Lung microvascular endothelial cell (primary cell): ENCODE measurements around the gene CAPN3. TPM values are rescaled to one million over a fixed set of nuclear protein-coding genes. Genes with fewer than 3 reads are reported as not detected.

Source experiments
- DNase-seq, 2 donors: peaks; one replicate each; pipeline versions ENCODE4 v3.0.0 to v3.0.0-alpha.2; 2010; ENCODE audit warnings: low read depth in 2 of 2
- total RNA-seq: library from RNA; depleted of rRNA; stranded (reverse); fragments of >200 nt; gene quantifications from 2 replicates; pipeline ENCODE4 v1.2.1, GENCODE V29; 2014

The CAPN3 gene
- total RNA-seq, 1 donor from 2014 or later: 0.60 TPM

DNA sequence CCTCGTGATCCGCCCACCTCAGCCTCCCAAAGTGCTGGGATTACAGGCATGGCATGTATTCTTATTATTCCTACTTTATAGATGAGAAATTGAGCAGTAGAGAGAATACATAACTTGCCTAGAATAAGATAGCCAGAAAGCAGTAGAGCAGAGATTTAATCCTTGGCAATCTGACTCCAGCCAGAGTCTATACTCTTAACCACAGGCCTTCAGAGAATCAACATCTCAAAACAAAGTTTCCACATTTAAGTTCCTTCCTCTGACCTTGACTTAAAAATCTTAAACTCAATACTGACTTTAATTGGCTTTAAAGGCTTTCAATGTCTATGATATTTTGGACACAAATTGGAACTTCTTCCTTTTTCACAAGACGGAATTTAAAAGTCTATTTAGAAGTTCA is 94.5 kb downstream of the CAPN3 start:
- DNase-seq: no peak

DNA sequence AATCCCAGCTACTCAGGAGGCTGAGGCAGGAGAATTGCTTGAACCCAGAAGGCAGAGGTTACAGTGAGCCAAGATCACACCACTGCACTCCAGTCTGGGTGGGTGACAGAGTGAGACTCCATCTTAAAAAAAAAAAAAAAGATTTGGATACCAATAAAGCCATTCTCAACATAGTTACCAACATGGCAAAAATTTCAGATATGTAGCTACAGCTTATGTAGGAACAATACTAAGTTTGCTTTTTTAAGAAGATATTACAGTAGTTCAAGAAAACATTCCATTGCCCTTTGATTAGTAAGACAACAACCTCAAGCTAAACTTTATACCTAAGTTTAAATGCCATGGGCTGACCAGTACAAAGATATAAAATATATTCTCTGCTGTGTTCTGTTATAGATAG is 97.2 kb downstream of the CAPN3 start:
- no peak for DNase-seq

DNA sequence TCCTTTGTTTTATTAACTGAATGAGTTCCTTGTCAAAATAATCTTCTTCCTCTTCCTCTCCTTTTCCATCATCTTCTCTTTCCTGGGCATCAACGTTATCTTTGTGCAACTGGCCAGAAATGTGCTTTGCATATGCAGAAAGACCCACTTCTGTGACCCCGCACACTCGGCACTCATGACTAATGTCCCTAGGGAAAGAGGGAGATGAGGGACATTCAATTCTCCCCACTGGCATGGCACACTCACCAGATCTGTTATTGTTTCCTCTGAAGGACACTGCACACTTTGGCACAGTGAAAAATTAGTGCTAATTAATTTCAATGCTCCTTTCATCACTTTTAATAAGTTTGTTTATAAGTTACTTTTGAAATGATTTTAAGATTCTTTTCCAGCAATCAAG is 97.7 kb downstream of the CAPN3 start:
- DNase-seq: peak; percentile 6 to 47

DNA sequence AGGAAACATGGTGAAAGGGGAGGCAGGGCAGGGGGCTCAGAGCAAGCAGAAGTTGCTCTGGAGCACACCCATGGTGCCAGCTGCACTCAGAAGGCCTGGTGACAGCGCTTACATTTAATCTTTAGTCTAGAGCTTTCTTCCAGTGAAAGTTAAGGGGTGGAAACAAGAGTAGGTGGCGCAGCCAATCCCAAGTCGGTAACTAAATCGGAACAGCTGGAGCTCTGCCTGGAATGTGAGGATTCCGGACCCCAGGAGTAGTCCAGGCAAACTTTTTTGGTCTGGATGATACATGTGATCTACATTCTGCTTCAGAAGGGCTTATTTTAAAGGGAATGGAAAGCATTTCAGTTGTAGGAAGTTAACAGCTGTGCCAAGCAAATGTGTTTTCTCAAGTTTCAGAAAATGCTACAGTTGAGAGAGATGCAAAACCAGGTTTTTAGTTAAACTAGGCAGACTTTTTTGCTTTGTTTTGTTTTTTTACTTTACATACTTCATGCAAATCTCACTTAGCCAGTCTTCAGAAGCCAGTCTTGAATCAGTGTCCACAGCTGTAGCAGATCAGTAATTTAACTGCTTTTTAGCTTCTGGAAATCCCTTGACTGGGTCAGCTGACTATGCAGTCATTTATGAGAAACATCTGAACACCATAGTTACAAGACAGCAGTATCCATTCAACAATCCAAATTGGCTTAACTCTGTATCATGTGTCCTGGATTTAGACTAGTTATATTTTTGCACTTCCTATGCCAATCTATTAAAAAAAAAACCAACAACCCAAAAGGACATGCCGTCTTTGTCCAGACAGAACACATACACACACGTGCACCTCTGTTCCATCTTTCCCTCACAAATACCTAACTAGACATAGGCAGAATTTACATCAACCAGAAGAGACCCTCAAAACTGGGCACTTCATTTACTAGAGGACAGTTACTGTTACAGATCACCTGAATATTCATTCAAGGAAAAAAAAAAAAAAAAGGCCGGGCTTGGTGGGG is 98.4 kb downstream of the CAPN3 start:
- DNase-seq: peak; percentile 82 to 83

DNA sequence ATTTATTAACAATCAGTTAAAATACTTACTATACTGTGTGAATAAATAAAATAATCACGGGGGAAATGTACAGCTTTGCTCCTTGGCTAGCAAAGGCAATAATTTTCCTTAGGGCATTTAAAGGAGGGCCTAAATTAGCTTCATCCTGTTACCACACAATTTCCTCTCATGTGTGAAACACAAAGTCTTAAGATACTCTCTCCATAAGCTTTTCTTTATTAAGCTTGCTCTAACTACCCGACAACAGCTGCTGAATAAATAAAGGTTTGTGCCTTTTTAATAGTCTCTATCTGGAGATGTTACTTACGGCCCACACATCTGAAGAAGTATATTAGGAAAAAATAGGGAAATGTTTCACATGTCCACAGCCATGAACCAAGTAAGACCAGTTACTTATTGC is 102.0 kb downstream of the CAPN3 start:
- DNase-seq: no peak

Other genes with a start within 250 kb of the CAPN3 start
- not detected in 2 replicates for gene PLA2G4F, start 202.9 kb upstream of the CAPN3 start, total RNA-seq
- 24.0 and 31.9 TPM in 2 replicates for gene VPS39, start 151.2 kb upstream of the CAPN3 start, total RNA-seq
- 6.3 and 7.3 TPM in 2 replicates for gene GANC, start 86.3 kb upstream of the CAPN3 start, total RNA-seq
- 39.0 and 54.2 TPM in 2 replicates for gene TMEM87A, start 86.1 kb upstream of the CAPN3 start, total RNA-seq
- 28.1 and 30.2 TPM in 2 replicates for gene ZNF106, start 131.6 kb downstream of the CAPN3 start, total RNA-seq
- 148 and 150 TPM in 2 replicates for gene SNAP23, start 136.1 kb downstream of the CAPN3 start, total RNA-seq
- 12.4 and 15.3 TPM in 2 replicates for gene LRRC57, start 189.3 kb downstream of the CAPN3 start, total RNA-seq
- gene HAUS2, start 189.3 kb downstream of the CAPN3 start, total RNA-seq: 17.5 and 17.9 TPM in 2 replicates
- 3.5 and 9.3 TPM in 2 replicates for gene STARD9, start 216.1 kb downstream of the CAPN3 start, total RNA-seq